ENCODE data around the gene GPR142. TPM values are rescaled to one million over a fixed set of nuclear protein-coding genes. Genes with fewer than 3 reads are reported as not detected.

Gene GPR142
- total RNA-seq, 1 experiment from 2014 or later, result not detected

- TF ChIP-seq CTCF (IDR thresholded peaks at IDR 0.05), result no peak
- no peak for TF ChIP-seq NFYB (CRISPR knock-in tag; conservative IDR thresholded peaks at IDR 0.05; ENCODE audit: low read depth)
These were observed 9.9 kb upstream of the GPR142 start (continued) for GRCh38 chr17:74357466-74357809.

GRCh38 chr17:74358697-74359096, 8.6 kb upstream of the GPR142 start:
- CTCF ChIA-PET, result interaction anchor here (1.8 to 6.1 kb wide), 5 partner anchors 10 to 95 kb away, joined by 4 to 52 read pairs (median 19); partner anchors contain the start of gene GPR142
- POLR2A ChIA-PET, result no interaction called here

GRCh38 chr17:74359916-74360315, 7.4 kb upstream of the GPR142 start:
- H3K4me3 Mint-ChIP-seq, result no peak overlapping the region
- no peaks in the 10 kb centered on the region for H3K36me3 Mint-ChIP-seq
- ChIA-PET POLR2A (no interaction called here), CTCF (interaction anchor here (0.6 to 6.1 kb wide), 6 partner anchors 8 to 378 kb away, joined by 3 to 52 read pairs (median 29); partner anchors contain the start of gene GPR142)
- DNase-seq (ENCODE audit: low spot score), result no peak
- no peak for ATAC-seq
- peaks cover 31% of the 10 kb centered on the region for H3K4me1 Mint-ChIP-seq
- 0 out of 2 replicates have a peak, but pooled peaks cover 5% of the 10 kb centered on the region for H3K9me3 Mint-ChIP-seq
- H3K27me3 Mint-ChIP-seq (ENCODE audit: low read depth), result peaks cover 29% of the 10 kb centered on the region
- no peak overlapping the region for H3K27ac Mint-ChIP-seq
- TF ChIP-seq NR2C2 (CRISPR knock-in tag; IDR thresholded peaks at IDR 0.05) (no peak), AFF4 (CRISPR knock-in tag; IDR thresholded peaks at IDR 0.05; ENCODE audit: borderline replicate concordance) (no peak), ZNF232 (CRISPR knock-in tag; IDR thresholded peaks at IDR 0.05) (no peak), ZNF532 (CRISPR knock-in tag; IDR thresholded peaks at IDR 0.05; ENCODE audit: borderline replicate concordance) (no peak), ZNF416 (CRISPR knock-in tag; IDR thresholded peaks at IDR 0.05) (no peak), USF2 (CRISPR knock-in tag; IDR thresholded peaks at IDR 0.05) (no peak)

More at GRCh38 chr17:74358697-74359096, 8.6 kb upstream of the GPR142 start:
- Mint-ChIP-seq H3K36me3 (no peaks in the 10 kb centered on the region), H3K4me3 (peak overlapping the region; percentile 41), H3K27ac (no peak overlapping the region), H3K4me1 (peaks cover 35% of the 10 kb centered on the region), H3K9me3 (0 out of 2 replicates have a peak, but pooled peaks cover 5% of the 10 kb centered on the region), H3K27me3 (ENCODE audit: low read depth) (peaks cover 41% of the 10 kb centered on the region)
- ATAC-seq, result no peak
- peak; percentile 75 for TF ChIP-seq NR2C2 (CRISPR knock-in tag; IDR thresholded peaks at IDR 0.05)
- peak; percentile 56 for TF ChIP-seq NFYB (CRISPR knock-in tag; conservative IDR thresholded peaks at IDR 0.05; ENCODE audit: low read depth)
- TF ChIP-seq USF2 (CRISPR knock-in tag; IDR thresholded peaks at IDR 0.05), result peak; percentile 91
- no peak for TF ChIP-seq MAX (CRISPR knock-in tag; IDR thresholded peaks at IDR 0.05)
- peak; percentile 90 for TF ChIP-seq USF1 (CRISPR knock-in tag; IDR thresholded peaks at IDR 0.05)
- no peak for TF ChIP-seq FOXP1 (CRISPR knock-in tag; IDR thresholded peaks at IDR 0.05; ENCODE audit: borderline replicate concordance)
- no peak for TF ChIP-seq NFATC4 (CRISPR knock-in tag; IDR thresholded peaks at IDR 0.05)
- TF ChIP-seq ESRRA (CRISPR knock-in tag; IDR thresholded peaks at IDR 0.05; ENCODE audit: borderline replicate concordance), result no peak
- TF ChIP-seq HMGXB4 (CRISPR knock-in tag; IDR thresholded peaks at IDR 0.05), result no peak
- TF ChIP-seq ZNF121 (CRISPR knock-in tag; IDR thresholded peaks at IDR 0.05), result no peak
- no peak for DNase-seq (ENCODE audit: low spot score)
